Measurements from ENCODE around the gene RBFOX2.
"Not testable (repeated sequence)": the region's sequence is repeated elsewhere in the genome, so short reads cannot be mapped to it uniquely, and the experiment has no call there.

RBFOX2 gene

GRCh38 chr22:36021606-36022153, 6.9 kb downstream of the RBFOX2 start:
- ChIA-PET POLR2A (no interaction called here), CTCF (interaction anchor here (1.0 kb wide), 1 partner anchor 44 kb away, joined by 3 read pairs; no protein-coding TSS in a partner anchor)
- DNase-seq (ENCODE audit: extremely low spot score), result no peak
- TF ChIP-seq CTCF (IDR thresholded peaks at IDR 0.05; ENCODE audit: control extremely low read depth, extremely low read depth, low read depth, missing control alignments), result no peak

GRCh38 chr22:36020865-36021264, 7.8 kb downstream of the RBFOX2 start:
- CTCF ChIA-PET; POLR2A ChIA-PET; DNase-seq (ENCODE audit: extremely low spot score): not testable (repeated sequence)

GRCh38 chr22:36017651-36018091, 11.0 kb downstream of the RBFOX2 start:
- no peak for TF ChIP-seq CTCF (IDR thresholded peaks at IDR 0.05; ENCODE audit: control extremely low read depth, extremely low read depth, low read depth, missing control alignments)
- DNase-seq (ENCODE audit: extremely low spot score), result no peak

GRCh38 chr22:36016684-36017083, 11.9 kb downstream of the RBFOX2 start:
- ChIA-PET CTCF (interaction anchor here (3.0 kb wide), 1 partner anchor 50 kb away, joined by 15 read pairs; no protein-coding TSS in a partner anchor), POLR2A (no interaction called here)
- TF ChIP-seq CTCF (IDR thresholded peaks at IDR 0.05; ENCODE audit: control extremely low read depth, extremely low read depth, low read depth, missing control alignments), result no peak
- DNase-seq (ENCODE audit: extremely low spot score), result no peak

More at GRCh38 chr22:36017651-36018091, 11.0 kb downstream of the RBFOX2 start:
- POLR2A ChIA-PET, result no interaction called here
- CTCF ChIA-PET, result interaction anchor here (0.9 to 1.9 kb wide), 2 partner anchors 44 to 48 kb away, joined by 3 to 7 read pairs; no protein-coding TSS in a partner anchor

GRCh38 chr22:36015811-36016529, 12.7 kb downstream of the RBFOX2 start:
- no peak for TF ChIP-seq CTCF (IDR thresholded peaks at IDR 0.05; ENCODE audit: control extremely low read depth, extremely low read depth, low read depth, missing control alignments)

GRCh38 chr22:36015155-36015810, 13.3 kb downstream of the RBFOX2 start:
- no peak for TF ChIP-seq CTCF (IDR thresholded peaks at IDR 0.05; ENCODE audit: control extremely low read depth, extremely low read depth, low read depth, missing control alignments)
- no peak for DNase-seq (ENCODE audit: extremely low spot score)
- POLR2A ChIA-PET, result no interaction called here
- CTCF ChIA-PET, result interaction anchor here (1.4 to 3.0 kb wide), 4 partner anchors 8 to 51 kb away, joined by 5 to 15 read pairs (median 7); no protein-coding TSS in a partner anchor

More at GRCh38 chr22:36015811-36016529, 12.7 kb downstream of the RBFOX2 start:
- CTCF ChIA-PET, result interaction anchor here (1.4 to 3.0 kb wide), 3 partner anchors 10 to 50 kb away, joined by 5 to 15 read pairs (median 7); no protein-coding TSS in a partner anchor
- no peak for DNase-seq (ENCODE audit: extremely low spot score)
- POLR2A ChIA-PET, result no interaction called here
